GM19468 (cell line): ENCODE data around the gene PLGRKT.
"Not testable (repeated sequence)": the region's sequence is repeated elsewhere in the genome, so short reads cannot be mapped to it uniquely, and the experiment has no call there.

Experiments used
- ATAC-seq: cut with Tn5 transposase; IDR thresholded peaks from one replicate; pipeline ENCODE4 v1.9.1; 2021; ENCODE audit warnings: mild to moderate bottlenecking, moderate library complexity, moderate number of reproducible peaks; ENCODE audit not compliant: unreplicated experiment; ENCODE audit errors: extremely low read depth

Gene PLGRKT

GRCh38 chr9:5326893-5327548 lies 110.7 kb downstream of the PLGRKT start:
- ATAC-seq = no peak

GRCh38 chr9:5326187-5326586 lies 111.5 kb downstream of the PLGRKT start:
- ATAC-seq = no peak

GRCh38 chr9:5321601-5322000 lies 116.1 kb downstream of the PLGRKT start:
- ATAC-seq = not testable (repeated sequence)

- ATAC-seq = no peak
These were observed 116.7 kb downstream of the PLGRKT start for GRCh38 chr9:5321058-5321457.

- ATAC-seq = not testable (repeated sequence)
These were observed 121.3 kb downstream of the PLGRKT start for GRCh38 chr9:5316406-5316805.

GRCh38 chr9:5315187-5315923 lies 122.4 kb downstream of the PLGRKT start:
- no peak for ATAC-seq

GRCh38 chr9:5310851-5311250 lies 126.9 kb downstream of the PLGRKT start:
- ATAC-seq = no peak
